ENCODE results near the gene CHST8. TPM values are rescaled to one million over a fixed set of nuclear protein-coding genes. Genes with fewer than 3 reads are reported as not detected.

Gene CHST8
- total RNA-seq, 2 experiments from 2014 or later, result not detected

GRCh38 chr19:33701565-33701964, 79.8 kb downstream of the CHST8 start:
- ATAC-seq (ENCODE audit: poor library complexity), result no peak
- ChIA-PET CTCF (no interaction called here), POLR2A (no interaction called here)
- H3K27me3 ChIP-seq (ENCODE audit: control insufficient read depth in 1 of 2, insufficient read depth in 2 of 2, low read length in 2 of 2), result no peaks in the 10 kb centered on the region
- no peak overlapping the region for H3K27ac Mint-ChIP-seq
- H3K4me1 Mint-ChIP-seq (ENCODE audit: low read depth), result no peaks in the 10 kb centered on the region
- TF ChIP-seq, protein P1, sequence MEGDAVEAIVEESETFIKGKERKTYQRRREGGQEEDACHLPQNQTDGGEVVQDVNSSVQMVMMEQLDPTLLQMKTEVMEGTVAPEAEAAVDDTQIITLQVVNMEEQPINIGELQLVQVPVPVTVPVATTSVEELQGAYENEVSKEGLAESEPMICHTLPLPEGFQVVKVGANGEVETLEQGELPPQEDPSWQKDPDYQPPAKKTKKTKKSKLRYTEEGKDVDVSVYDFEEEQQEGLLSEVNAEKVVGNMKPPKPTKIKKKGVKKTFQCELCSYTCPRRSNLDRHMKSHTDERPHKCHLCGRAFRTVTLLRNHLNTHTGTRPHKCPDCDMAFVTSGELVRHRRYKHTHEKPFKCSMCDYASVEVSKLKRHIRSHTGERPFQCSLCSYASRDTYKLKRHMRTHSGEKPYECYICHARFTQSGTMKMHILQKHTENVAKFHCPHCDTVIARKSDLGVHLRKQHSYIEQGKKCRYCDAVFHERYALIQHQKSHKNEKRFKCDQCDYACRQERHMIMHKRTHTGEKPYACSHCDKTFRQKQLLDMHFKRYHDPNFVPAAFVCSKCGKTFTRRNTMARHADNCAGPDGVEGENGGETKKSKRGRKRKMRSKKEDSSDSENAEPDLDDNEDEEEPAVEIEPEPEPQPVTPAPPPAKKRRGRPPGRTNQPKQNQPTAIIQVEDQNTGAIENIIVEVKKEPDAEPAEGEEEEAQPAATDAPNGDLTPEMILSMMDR (IDR thresholded peaks at IDR 0.05), result no peak
- intact Hi-C loops (cut with DNase I, micrococcal nuclease), result no loop called here
- no peaks in the 10 kb centered on the region for H3K9me3 ChIP-seq (ENCODE audit: control insufficient read depth in 1 of 2, insufficient read depth in 1 of 2, low read length in 2 of 2)
- H3K9me3 Mint-ChIP-seq, result no peaks in the 10 kb centered on the region
- H3K27me3 Mint-ChIP-seq, result peaks cover 14% of the 10 kb centered on the region
- no peak for DNase-seq
- H3K36me3 ChIP-seq (ENCODE audit: insufficient read depth, low read length), result no peaks in the 10 kb centered on the region
- H3K4me1 ChIP-seq (ENCODE audit: insufficient read depth, low read length), result no peaks in the 10 kb centered on the region
- no peak overlapping the region for H3K27ac ChIP-seq (ENCODE audit: low read depth in 1 of 2, low read length in 2 of 2)
- no peak overlapping the region for H3K4me3 Mint-ChIP-seq
- no peak overlapping the region for H3K4me3 ChIP-seq (ENCODE audit: low read length)
- H3K36me3 Mint-ChIP-seq (ENCODE audit: low read depth), result no peaks in the 10 kb centered on the region

- peaks cover 14% of the 10 kb centered on the region for H3K27me3 Mint-ChIP-seq
- H3K4me3 Mint-ChIP-seq, result no peak overlapping the region
- no peaks in the 10 kb centered on the region for H3K4me1 Mint-ChIP-seq (ENCODE audit: low read depth)
- H3K36me3 Mint-ChIP-seq (ENCODE audit: low read depth), result no peaks in the 10 kb centered on the region
- ATAC-seq (ENCODE audit: poor library complexity) (no peak), DNase-seq (no peak)
- H3K9me3 Mint-ChIP-seq, result no peaks in the 10 kb centered on the region
- Histone ChIP-seq H3K36me3 (ENCODE audit: insufficient read depth, low read length) (no peaks in the 10 kb centered on the region), H3K4me1 (ENCODE audit: insufficient read depth, low read length) (no peaks in the 10 kb centered on the region), H3K4me3 (ENCODE audit: low read length) (no peak overlapping the region), H3K27me3 (ENCODE audit: control insufficient read depth in 1 of 2, insufficient read depth in 2 of 2, low read length in 2 of 2) (no peaks in the 10 kb centered on the region), H3K9me3 (ENCODE audit: control insufficient read depth in 1 of 2, insufficient read depth in 1 of 2, low read length in 2 of 2) (no peaks in the 10 kb centered on the region), H3K27ac (ENCODE audit: low read depth in 1 of 2, low read length in 2 of 2) (no peak overlapping the region)
- TF ChIP-seq, protein P1 (IDR thresholded peaks at IDR 0.05), result no peak
- CTCF ChIA-PET, result no interaction called here
- H3K27ac Mint-ChIP-seq, result no peak overlapping the region
- POLR2A ChIA-PET, result no interaction called here
- intact Hi-C loops (cut with DNase I, micrococcal nuclease), result no loop called here
Measured at GRCh38 chr19:33702606-33703437, 81.1 kb downstream of the CHST8 start.

DNA sequence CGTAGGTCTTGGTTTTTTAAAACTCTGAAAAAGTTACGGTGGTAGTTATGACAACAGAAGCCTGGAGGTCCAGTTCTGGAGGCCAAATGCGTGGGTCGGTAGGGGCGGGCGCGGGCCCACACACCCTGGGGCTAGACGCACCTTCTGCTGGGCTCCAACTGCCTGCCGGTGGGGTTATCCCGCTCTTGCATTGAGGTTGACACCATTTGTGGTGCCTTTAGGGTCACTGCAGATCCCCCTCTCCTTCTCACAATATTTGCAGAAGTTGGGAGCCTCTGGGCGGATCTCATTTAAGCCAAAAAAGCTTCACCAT, 81.6 kb downstream of the CHST8 start:
- CTCF ChIA-PET, result no interaction called here
- Mint-ChIP-seq H3K9me3 (no peaks in the 10 kb centered on the region), H3K36me3 (ENCODE audit: low read depth) (no peaks in the 10 kb centered on the region), H3K27ac (no peak overlapping the region), H3K27me3 (peaks cover 10% of the 10 kb centered on the region), H3K4me3 (no peak overlapping the region), H3K4me1 (ENCODE audit: low read depth) (no peaks in the 10 kb centered on the region)
- intact Hi-C loops (cut with DNase I, micrococcal nuclease), result no loop called here
- no peaks in the 10 kb centered on the region for H3K9me3 ChIP-seq (ENCODE audit: control insufficient read depth in 1 of 2, insufficient read depth in 1 of 2, low read length in 2 of 2)
- no peak overlapping the region for H3K4me3 ChIP-seq (ENCODE audit: low read length)
- no peak for ATAC-seq (ENCODE audit: poor library complexity)
- POLR2A ChIA-PET, result no interaction called here
- TF ChIP-seq, protein P1 (IDR thresholded peaks at IDR 0.05), result no peak
- H3K36me3 ChIP-seq (ENCODE audit: insufficient read depth, low read length), result no peaks in the 10 kb centered on the region
- DNase-seq, result no peak
- H3K27me3 ChIP-seq (ENCODE audit: control insufficient read depth in 1 of 2, insufficient read depth in 2 of 2, low read length in 2 of 2), result no peaks in the 10 kb centered on the region
- H3K27ac ChIP-seq (ENCODE audit: low read depth in 1 of 2, low read length in 2 of 2), result no peak overlapping the region
- no peaks in the 10 kb centered on the region for H3K4me1 ChIP-seq (ENCODE audit: insufficient read depth, low read length)

All from CD4-positive, alpha-beta T cell (primary cell).